ENCODE measurements around the gene MRGPRG. TPM values are rescaled to one million over a fixed set of nuclear protein-coding genes. Genes with fewer than 3 reads are reported as not detected.

The MRGPRG gene
- total and polyA plus RNA-seq, 4 donors, result not detected

DNA sequence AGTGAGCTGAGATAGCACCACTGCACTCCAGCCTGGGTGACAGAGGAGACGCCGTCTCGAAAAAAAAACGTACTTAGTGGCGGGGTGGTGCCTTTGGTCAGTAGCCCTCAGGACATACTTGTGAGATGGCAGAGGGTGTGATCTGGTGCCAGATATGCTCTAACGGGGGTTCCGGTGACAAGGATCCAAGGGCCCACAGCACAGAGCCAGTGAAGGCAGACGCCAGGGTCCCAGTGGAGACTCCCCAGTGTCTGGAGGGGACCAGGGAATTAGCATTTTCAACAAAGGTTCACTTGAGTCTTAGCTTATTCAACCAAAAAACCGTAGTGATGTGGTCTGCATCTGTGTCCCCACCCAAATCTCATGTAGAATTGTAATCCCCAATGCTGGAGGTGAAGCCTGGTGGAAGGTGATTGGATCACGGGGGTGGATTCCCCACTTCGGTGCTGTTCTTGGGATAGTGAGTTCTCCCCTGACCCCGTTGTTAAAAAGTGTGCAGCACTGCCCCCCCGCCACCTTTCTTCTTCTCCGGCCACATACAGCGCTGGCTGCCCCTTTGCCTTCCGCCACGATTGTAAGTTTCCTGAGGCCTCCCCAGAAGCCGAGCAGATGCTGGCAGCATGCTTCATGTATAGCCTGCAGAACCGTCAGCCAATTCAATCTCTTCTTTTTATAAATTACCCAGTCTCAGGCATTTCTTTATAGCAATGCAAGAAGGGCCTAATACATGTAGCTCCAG lies 26.9 kb downstream of the MRGPRG start:
- TF ChIP-seq CTCF (IDR thresholded peaks at IDR 0.05; ENCODE audit: low read depth, low read length, missing input control) (no peak), YY1 (IDR thresholded peaks at IDR 0.05) (no peak), FOXA1 (IDR thresholded peaks at IDR 0.05) (no peak), EGR1 (IDR thresholded peaks at IDR 0.05; ENCODE audit: low read depth in 2 of 2) (no peak), ZBTB33 (IDR thresholded peaks at IDR 0.05) (no peak), RAD21 (IDR thresholded peaks at IDR 0.05) (no peak), RXRA (IDR thresholded peaks at IDR 0.05) (no peak), GABPA (IDR thresholded peaks at IDR 0.05 in 1 of 2, conservative IDR thresholded peaks at IDR 0.05 in 1 of 2) (no peak), REST (IDR thresholded peaks at IDR 0.05) (no peak), ATF3 (IDR thresholded peaks at IDR 0.05) (no peak), FOXA2 (IDR thresholded peaks at IDR 0.05) (no peak), TAF1 (conservative IDR thresholded peaks at IDR 0.05) (no peak), NR2F2 (IDR thresholded peaks at IDR 0.05) (no peak), HNF4A (conservative IDR thresholded peaks at IDR 0.05) (no peak), JUND (IDR thresholded peaks at IDR 0.05) (no peak), HNF4G (IDR thresholded peaks at IDR 0.05) (no peak), MAX (IDR thresholded peaks at IDR 0.05) (no peak), SP1 (IDR thresholded peaks at IDR 0.05) (no peak)
- Histone ChIP-seq H3K27ac (ENCODE audit: low read depth in 1 of 2, low read length in 2 of 2) (no peak overlapping the region), H3K36me3 (ENCODE audit: control insufficient read depth in 4 of 4, insufficient read depth in 3 of 4, low read depth in 1 of 4, low read length in 3 of 4) (no peaks in the 10 kb centered on the region), H3K9me3 (ENCODE audit: control insufficient read depth in 4 of 4, low read length in 3 of 4) (no peaks in the 10 kb centered on the region), H3K4me3 (ENCODE audit: low read depth in 1 of 3, low read length in 3 of 3) (no peak overlapping the region), H3K27me3 (ENCODE audit: control insufficient read depth in 4 of 4, insufficient read depth in 4 of 4, low read length in 3 of 4) (no peaks in the 10 kb centered on the region), H3K4me1 (ENCODE audit: control insufficient read depth in 4 of 4, insufficient read depth in 4 of 4, low read length in 3 of 4) (no peaks in the 10 kb centered on the region), H3K9ac (ENCODE audit: low read depth in 1 of 2, low read length in 2 of 2) (no peak overlapping the region)
- WGBS, result 93% methylated on average over 19 of the region's 19 CpGs
- no peak for DNase-seq (ENCODE audit: low spot score)
